Measurements from ENCODE around the gene NOC2L. TPM values are rescaled to one million over a fixed set of nuclear protein-coding genes. Genes with fewer than 3 reads are reported as not detected.

The NOC2L gene
- polyA plus RNA-seq, 2 of the 4 experiments (the other 2 are of a cell fraction) = 48.4 to 73.5 TPM

- CTCF ChIA-PET = interaction anchor here (5.0 to 5.4 kb wide), 2 partner anchors 13 to 23 kb away, joined by 33 to 47 read pairs; no protein-coding TSS in a partner anchor
- ATAC-seq (no peak), FAIRE-seq (no peak), DNase-seq (ENCODE audit: low read depth in 1 of 2, low spot score in 1 of 2) (no peak)
- H3K27ac ChIP-seq = peak overlapping the region in 1 of 2 experiments; percentile 52; a peak in 2 of 6 replicates
- peaks cover 45% of the 10 kb centered on the region for H3K4me1 ChIP-seq
- no peak overlapping the region for H3K4me3 ChIP-seq
- no peaks in the 10 kb centered on the region for H3K9me3 ChIP-seq
- no peak overlapping the region for H3K4me2 ChIP-seq
- WGBS (ENCODE audit: missing lambda C conversion rate) = 82% methylated on average over 13 of the region's 22 CpGs
- no peak for TF ChIP-seq ZNF302 (CRISPR knock-in tag; IDR thresholded peaks at IDR 0.05)
- peak; percentile 7 to 17; a peak in 2 of 5 replicates for TF ChIP-seq JUN (IDR thresholded peaks at IDR 0.05)
- TF ChIP-seq ELK1 (IDR thresholded peaks at IDR 0.05; ENCODE audit: low read depth, low read length) = no peak
- no peak for TF ChIP-seq PHF8 (IDR thresholded peaks at IDR 0.05; ENCODE audit: borderline replicate concordance, low read depth)
- no peak for TF ChIP-seq HOXA7 (CRISPR knock-in tag; IDR thresholded peaks at IDR 0.05)
- no peak for TF ChIP-seq EHMT2 (IDR thresholded peaks at IDR 0.05; ENCODE audit: low read depth)
- no peak for TF ChIP-seq EP300 (IDR thresholded peaks at IDR 0.05)
- peak; percentile 21; the same call in 1 of the 2 replicates for TF ChIP-seq POLR2A (IDR thresholded peaks at IDR 0.05; ENCODE audit: low read length)
- no peak for TF ChIP-seq EHF (CRISPR knock-in tag; IDR thresholded peaks at IDR 0.05)
- no peak for TF ChIP-seq RFX5 (IDR thresholded peaks at IDR 0.05)
- no peak for TF ChIP-seq CTCF (IDR thresholded peaks at IDR 0.05)
- TF ChIP-seq PBX3 (IDR thresholded peaks at IDR 0.05) = peak; percentile 17; the same call in 1 of the 2 replicates
- TF ChIP-seq ZFP36 (IDR thresholded peaks at IDR 0.05; ENCODE audit: borderline replicate concordance, partially characterized antibody) = no peak
- POLR2A ChIA-PET = no interaction called here
These were observed 41.5 kb downstream of the NOC2L start for GRCh38 chr1:917466-918091.

- Histone ChIP-seq H3K27ac (peak overlapping the region in 1 of 2 experiments; percentile 52; a peak in 2 of 6 replicates), H3K4me1 (peaks cover 45% of the 10 kb centered on the region), H3K4me2 (no peak overlapping the region), H3K4me3 (no peak overlapping the region), H3K9me3 (no peaks in the 10 kb centered on the region)
- TF ChIP-seq RCOR1 (IDR thresholded peaks at IDR 0.05; ENCODE audit: low read depth, low read length) (no peak), BCL3 (IDR thresholded peaks at IDR 0.05) (0 out of 3 replicates have a peak, but pooled peaks have one; percentile 20), PBX3 (IDR thresholded peaks at IDR 0.05) (0 out of 2 replicates have a peak, but pooled peaks have one; percentile 14)
- no peak for FAIRE-seq
- ATAC-seq = peak in 1 of 2 experiments; percentile 0; a peak in 1 of 6 replicates
- CTCF ChIA-PET = interaction anchor here (1.1 to 5.4 kb wide), 3 partner anchors 12 to 47 kb away, joined by 3 to 47 read pairs (median 33); no protein-coding TSS in a partner anchor
- POLR2A ChIA-PET = no interaction called here
- WGBS (ENCODE audit: missing lambda C conversion rate) = 72% methylated on average over 7 of the region's 7 CpGs
- no peak for DNase-seq (ENCODE audit: low read depth in 1 of 2, low spot score in 1 of 2)
These were observed 42.0 kb downstream of the NOC2L start for GRCh38 chr1:917076-917459.

All from A549 (cell line).